Measurements from ENCODE around the gene CCDC192.

CCDC192 gene

GRCh38 chr5:127864511-127864910, 161.3 kb downstream of the CCDC192 start:
- Histone ChIP-seq H3K4me3 (ENCODE audit: low read depth, low read length) (no peak overlapping the region), H3K4me1 (ENCODE audit: control insufficient read depth, insufficient read depth, low read length) (no peaks in the 10 kb centered on the region), H3K27me3 (ENCODE audit: control insufficient read depth, insufficient read depth, low read length) (no peaks in the 10 kb centered on the region), H3K36me3 (ENCODE audit: control insufficient read depth, insufficient read depth, low read length) (no peaks in the 10 kb centered on the region), H3K27ac (ENCODE audit: low read depth, low read length) (no peak overlapping the region), H3K9ac (ENCODE audit: low read depth, low read length) (no peak overlapping the region), H3K9me3 (ENCODE audit: control insufficient read depth, insufficient read depth, low read length) (no peaks in the 10 kb centered on the region)

GRCh38 chr5:127865273-127865672, 162.1 kb downstream of the CCDC192 start:
- Histone ChIP-seq H3K36me3 (ENCODE audit: control insufficient read depth, insufficient read depth, low read length) (no peaks in the 10 kb centered on the region), H3K4me3 (ENCODE audit: low read depth, low read length) (no peak overlapping the region), H3K27me3 (ENCODE audit: control insufficient read depth, insufficient read depth, low read length) (no peaks in the 10 kb centered on the region), H3K4me1 (ENCODE audit: control insufficient read depth, insufficient read depth, low read length) (no peaks in the 10 kb centered on the region), H3K9me3 (ENCODE audit: control insufficient read depth, insufficient read depth, low read length) (no peaks in the 10 kb centered on the region), H3K27ac (ENCODE audit: low read depth, low read length) (no peak overlapping the region), H3K9ac (ENCODE audit: low read depth, low read length) (no peak overlapping the region)

- no peaks in the 10 kb centered on the region for H3K27me3 ChIP-seq (ENCODE audit: control insufficient read depth, insufficient read depth, low read length)
- no peaks in the 10 kb centered on the region for H3K4me1 ChIP-seq (ENCODE audit: control insufficient read depth, insufficient read depth, low read length)
- no peaks in the 10 kb centered on the region for H3K36me3 ChIP-seq (ENCODE audit: control insufficient read depth, insufficient read depth, low read length)
- no peak overlapping the region for H3K27ac ChIP-seq (ENCODE audit: low read depth, low read length)
- no peak overlapping the region for H3K9ac ChIP-seq (ENCODE audit: low read depth, low read length)
- no peaks in the 10 kb centered on the region for H3K9me3 ChIP-seq (ENCODE audit: control insufficient read depth, insufficient read depth, low read length)
- H3K4me3 ChIP-seq (ENCODE audit: low read depth, low read length) = no peak overlapping the region
Observed at GRCh38 chr5:127867022-127867783, 164.0 kb downstream of the CCDC192 start.

GRCh38 chr5:127870914-127871313, 167.7 kb downstream of the CCDC192 start:
- H3K27ac ChIP-seq (ENCODE audit: low read depth, low read length) = no peak overlapping the region
- no peaks in the 10 kb centered on the region for H3K36me3 ChIP-seq (ENCODE audit: control insufficient read depth, insufficient read depth, low read length)
- H3K27me3 ChIP-seq (ENCODE audit: control insufficient read depth, insufficient read depth, low read length) = no peaks in the 10 kb centered on the region
- H3K4me3 ChIP-seq (ENCODE audit: low read depth, low read length) = no peak overlapping the region
- H3K9me3 ChIP-seq (ENCODE audit: control insufficient read depth, insufficient read depth, low read length) = no peaks in the 10 kb centered on the region
- H3K9ac ChIP-seq (ENCODE audit: low read depth, low read length) = no peak overlapping the region
- peaks cover 3% of the 10 kb centered on the region; the same call in 1 of the 2 replicates for H3K4me1 ChIP-seq (ENCODE audit: control insufficient read depth, insufficient read depth, low read length)

- Histone ChIP-seq H3K27ac (ENCODE audit: low read depth, low read length) (no peak overlapping the region), H3K9me3 (ENCODE audit: control insufficient read depth, insufficient read depth, low read length) (no peaks in the 10 kb centered on the region), H3K4me3 (ENCODE audit: low read depth, low read length) (no peak overlapping the region), H3K27me3 (ENCODE audit: control insufficient read depth, insufficient read depth, low read length) (no peaks in the 10 kb centered on the region), H3K36me3 (ENCODE audit: control insufficient read depth, insufficient read depth, low read length) (no peaks in the 10 kb centered on the region), H3K9ac (ENCODE audit: low read depth, low read length) (no peak overlapping the region), H3K4me1 (ENCODE audit: control insufficient read depth, insufficient read depth, low read length) (peaks cover 3% of the 10 kb centered on the region; the same call in 1 of the 2 replicates)
Observed at GRCh38 chr5:127871503-127872153, 168.4 kb downstream of the CCDC192 start.

- no peak overlapping the region for H3K27ac ChIP-seq (ENCODE audit: low read depth, low read length)
- H3K36me3 ChIP-seq (ENCODE audit: control insufficient read depth, insufficient read depth, low read length) = no peaks in the 10 kb centered on the region
- H3K9ac ChIP-seq (ENCODE audit: low read depth, low read length) = no peak overlapping the region
- peaks cover 6% of the 10 kb centered on the region; the same call in 1 of the 2 replicates for H3K4me1 ChIP-seq (ENCODE audit: control insufficient read depth, insufficient read depth, low read length)
- H3K4me3 ChIP-seq (ENCODE audit: low read depth, low read length) = no peak overlapping the region
- no peaks in the 10 kb centered on the region for H3K27me3 ChIP-seq (ENCODE audit: control insufficient read depth, insufficient read depth, low read length)
- no peaks in the 10 kb centered on the region for H3K9me3 ChIP-seq (ENCODE audit: control insufficient read depth, insufficient read depth, low read length)
Observed at GRCh38 chr5:127872494-127872893, 169.3 kb downstream of the CCDC192 start.

GRCh38 chr5:127875235-127876021, 172.2 kb downstream of the CCDC192 start:
- Histone ChIP-seq H3K36me3 (ENCODE audit: control insufficient read depth, insufficient read depth, low read length) (no peaks in the 10 kb centered on the region), H3K9me3 (ENCODE audit: control insufficient read depth, insufficient read depth, low read length) (no peaks in the 10 kb centered on the region), H3K27ac (ENCODE audit: low read depth, low read length) (no peak overlapping the region), H3K9ac (ENCODE audit: low read depth, low read length) (no peak overlapping the region), H3K27me3 (ENCODE audit: control insufficient read depth, insufficient read depth, low read length) (no peaks in the 10 kb centered on the region), H3K4me1 (ENCODE audit: control insufficient read depth, insufficient read depth, low read length) (peaks cover 12% of the 10 kb centered on the region; the same call in 1 of the 2 replicates), H3K4me3 (ENCODE audit: low read depth, low read length) (no peak overlapping the region)

- Histone ChIP-seq H3K4me1 (ENCODE audit: control insufficient read depth, insufficient read depth, low read length) (peaks cover 12% of the 10 kb centered on the region; the same call in 1 of the 2 replicates), H3K9ac (ENCODE audit: low read depth, low read length) (no peak overlapping the region), H3K36me3 (ENCODE audit: control insufficient read depth, insufficient read depth, low read length) (no peaks in the 10 kb centered on the region), H3K27me3 (ENCODE audit: control insufficient read depth, insufficient read depth, low read length) (no peaks in the 10 kb centered on the region), H3K9me3 (ENCODE audit: control insufficient read depth, insufficient read depth, low read length) (no peaks in the 10 kb centered on the region), H3K27ac (ENCODE audit: low read depth, low read length) (no peak overlapping the region), H3K4me3 (ENCODE audit: low read depth, low read length) (no peak overlapping the region)
Observed at GRCh38 chr5:127876384-127876783, 173.2 kb downstream of the CCDC192 start.

GRCh38 chr5:127878174-127878750, 175.1 kb downstream of the CCDC192 start:
- Histone ChIP-seq H3K4me3 (ENCODE audit: low read depth, low read length) (no peak overlapping the region), H3K9ac (ENCODE audit: low read depth, low read length) (no peak overlapping the region), H3K27me3 (ENCODE audit: control insufficient read depth, insufficient read depth, low read length) (no peaks in the 10 kb centered on the region), H3K36me3 (ENCODE audit: control insufficient read depth, insufficient read depth, low read length) (no peaks in the 10 kb centered on the region), H3K9me3 (ENCODE audit: control insufficient read depth, insufficient read depth, low read length) (no peaks in the 10 kb centered on the region), H3K27ac (ENCODE audit: low read depth, low read length) (no peak overlapping the region), H3K4me1 (ENCODE audit: control insufficient read depth, insufficient read depth, low read length) (peaks cover 12% of the 10 kb centered on the region; the same call in 1 of the 2 replicates)

GRCh38 chr5:127884416-127884815, 181.2 kb downstream of the CCDC192 start:
- H3K4me3 ChIP-seq (ENCODE audit: low read depth, low read length) = no peak overlapping the region
- H3K27ac ChIP-seq (ENCODE audit: low read depth, low read length) = no peak overlapping the region
- no peak overlapping the region for H3K9ac ChIP-seq (ENCODE audit: low read depth, low read length)
- H3K9me3 ChIP-seq (ENCODE audit: control insufficient read depth, insufficient read depth, low read length) = no peaks in the 10 kb centered on the region
- no peaks in the 10 kb centered on the region for H3K36me3 ChIP-seq (ENCODE audit: control insufficient read depth, insufficient read depth, low read length)
- no peaks in the 10 kb centered on the region for H3K27me3 ChIP-seq (ENCODE audit: control insufficient read depth, insufficient read depth, low read length)
- no peaks in the 10 kb centered on the region for H3K4me1 ChIP-seq (ENCODE audit: control insufficient read depth, insufficient read depth, low read length)
